ENCODE measurements around the gene TRMT11.

DNA sequence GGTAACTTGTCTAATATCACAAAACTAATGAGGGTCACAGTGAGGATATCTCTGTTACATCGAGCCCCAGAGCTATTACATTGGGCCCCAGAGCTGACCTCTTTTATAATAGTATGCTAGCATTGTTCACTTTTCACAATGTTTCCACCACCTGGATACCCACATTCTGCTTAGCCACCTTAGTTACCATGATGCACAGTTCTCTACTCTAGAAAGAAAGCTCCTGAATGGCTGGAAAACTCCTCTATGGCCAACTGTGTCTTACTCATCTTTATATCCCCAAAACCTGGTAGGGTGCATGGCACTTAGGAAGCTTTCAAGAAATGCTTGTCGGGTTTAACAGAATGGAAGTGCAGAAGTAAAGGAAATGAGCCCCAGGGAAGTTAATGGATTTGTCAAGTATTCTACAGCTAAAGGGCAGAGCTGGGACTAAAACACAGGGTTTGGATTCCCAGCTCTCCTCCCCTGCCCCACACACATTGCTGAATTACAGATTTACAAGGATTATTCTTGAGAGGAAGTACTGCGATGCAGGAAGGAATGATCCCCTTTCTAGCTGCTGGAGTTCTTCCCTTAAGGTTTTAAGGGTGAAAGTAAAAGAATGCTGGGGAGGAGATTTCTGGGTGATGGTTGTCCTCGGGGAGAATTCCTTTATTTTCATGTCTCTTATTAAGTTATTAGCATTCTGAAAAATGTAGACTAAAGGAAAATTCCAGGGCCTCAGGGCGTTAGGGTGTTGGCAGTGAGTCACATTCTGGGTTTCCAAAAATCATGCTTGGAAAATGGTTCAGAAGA lies 45.9 kb upstream of the TRMT11 start:
- TF ChIP-seq SIN3A (IDR thresholded peaks at IDR 0.05; ENCODE audit: borderline replicate concordance, insufficient read depth, low read length) (no peak), TAF1 (IDR thresholded peaks at IDR 0.05; ENCODE audit: borderline replicate concordance, insufficient read depth, low read length) (no peak)
